Tibial nerve (tissue), 3 donors: ENCODE data around the gene ANKHD1.

Experiments
- POLR2A ChIP-seq, 2 donors: fragments of 450-650 bp; IDR thresholded peaks; one replicate each; pipeline ENCODE4 v1.6.1; 2017; ENCODE audit warnings: antibody characterized with exemption in 2 of 2, mild to moderate bottlenecking in 2 of 2, moderate library complexity in 2 of 2
- TF ChIP-seq, protein P1 (sequence below), 5 experiments: fragments of 200-600 bp in 3 of 5; fragments of 450-650 bp in 2 of 5; sonication (generic) in 3 of 5; IDR thresholded peaks; one replicate each; pipeline ENCODE4 v1.5.1; 2016 to 2019; ENCODE audit warnings: antibody characterized with exemption in 5 of 5, mild to moderate bottlenecking in 3 of 5, moderate library complexity in 2 of 5

DNA sequence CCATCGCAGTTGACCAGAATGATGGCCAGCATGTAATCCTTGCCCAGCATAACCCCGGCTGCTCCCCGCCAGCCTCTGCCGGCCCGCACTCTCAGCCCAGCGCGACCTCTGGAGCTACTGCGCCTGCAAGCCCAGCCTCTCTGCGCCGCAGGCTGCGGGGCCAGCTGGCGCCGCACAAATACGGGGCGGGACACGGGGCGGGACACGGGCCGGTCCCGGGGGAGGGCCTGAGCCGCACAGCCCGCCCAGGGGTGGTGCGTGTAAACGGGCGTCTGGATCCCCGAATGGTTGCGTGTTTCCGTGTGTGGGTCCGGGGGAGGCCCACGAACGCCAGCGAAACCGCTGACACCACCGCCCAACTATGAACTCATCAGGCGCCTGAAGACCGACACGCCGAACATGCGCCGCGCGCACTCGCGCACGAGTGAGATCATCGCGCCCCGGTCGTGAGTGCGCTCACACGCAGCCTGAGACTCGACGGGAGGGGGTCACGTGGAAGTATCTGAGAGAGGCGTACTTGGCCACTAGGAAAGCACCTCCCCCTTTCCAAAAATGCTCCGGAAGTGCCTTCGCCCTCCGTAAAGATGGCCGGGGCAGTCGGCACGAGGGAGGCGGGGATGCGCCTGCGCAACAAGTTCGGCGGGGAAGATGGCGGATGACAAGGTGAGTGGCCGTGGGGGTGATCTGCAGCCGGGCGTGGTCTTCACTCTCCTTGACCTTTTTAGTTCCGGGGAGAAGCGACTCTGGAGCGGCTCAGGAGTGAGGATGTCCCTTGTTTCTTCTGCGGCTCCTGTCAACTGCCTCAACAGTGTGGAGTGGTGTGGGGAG, 162.8 kb downstream of the ANKHD1 start, which contains the start of the genes APBB3 and SLC35A4:
- TF ChIP-seq, protein P1, sequence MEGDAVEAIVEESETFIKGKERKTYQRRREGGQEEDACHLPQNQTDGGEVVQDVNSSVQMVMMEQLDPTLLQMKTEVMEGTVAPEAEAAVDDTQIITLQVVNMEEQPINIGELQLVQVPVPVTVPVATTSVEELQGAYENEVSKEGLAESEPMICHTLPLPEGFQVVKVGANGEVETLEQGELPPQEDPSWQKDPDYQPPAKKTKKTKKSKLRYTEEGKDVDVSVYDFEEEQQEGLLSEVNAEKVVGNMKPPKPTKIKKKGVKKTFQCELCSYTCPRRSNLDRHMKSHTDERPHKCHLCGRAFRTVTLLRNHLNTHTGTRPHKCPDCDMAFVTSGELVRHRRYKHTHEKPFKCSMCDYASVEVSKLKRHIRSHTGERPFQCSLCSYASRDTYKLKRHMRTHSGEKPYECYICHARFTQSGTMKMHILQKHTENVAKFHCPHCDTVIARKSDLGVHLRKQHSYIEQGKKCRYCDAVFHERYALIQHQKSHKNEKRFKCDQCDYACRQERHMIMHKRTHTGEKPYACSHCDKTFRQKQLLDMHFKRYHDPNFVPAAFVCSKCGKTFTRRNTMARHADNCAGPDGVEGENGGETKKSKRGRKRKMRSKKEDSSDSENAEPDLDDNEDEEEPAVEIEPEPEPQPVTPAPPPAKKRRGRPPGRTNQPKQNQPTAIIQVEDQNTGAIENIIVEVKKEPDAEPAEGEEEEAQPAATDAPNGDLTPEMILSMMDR (IDR thresholded peaks at IDR 0.05) = peak in 2 of 5 experiments; percentile 15 to 57
- TF ChIP-seq POLR2A (IDR thresholded peaks at IDR 0.05) = peak in 1 of 2 donors; percentile 91
